HL-60/S4 treated with retinoic acid at 250 ng/mL for 4 days and 3 days (cell line): ENCODE data around the gene DPYD.

Experiments used
- in situ Hi-C: fragments of 300-500 bp; cut with MboI; formaldehyde crosslinking; loops from 2 replicates; pipeline ENCODE4 v1.7.0; 2022; ENCODE audit warnings: low sequenced_read_pairs

The DPYD gene

DNA sequence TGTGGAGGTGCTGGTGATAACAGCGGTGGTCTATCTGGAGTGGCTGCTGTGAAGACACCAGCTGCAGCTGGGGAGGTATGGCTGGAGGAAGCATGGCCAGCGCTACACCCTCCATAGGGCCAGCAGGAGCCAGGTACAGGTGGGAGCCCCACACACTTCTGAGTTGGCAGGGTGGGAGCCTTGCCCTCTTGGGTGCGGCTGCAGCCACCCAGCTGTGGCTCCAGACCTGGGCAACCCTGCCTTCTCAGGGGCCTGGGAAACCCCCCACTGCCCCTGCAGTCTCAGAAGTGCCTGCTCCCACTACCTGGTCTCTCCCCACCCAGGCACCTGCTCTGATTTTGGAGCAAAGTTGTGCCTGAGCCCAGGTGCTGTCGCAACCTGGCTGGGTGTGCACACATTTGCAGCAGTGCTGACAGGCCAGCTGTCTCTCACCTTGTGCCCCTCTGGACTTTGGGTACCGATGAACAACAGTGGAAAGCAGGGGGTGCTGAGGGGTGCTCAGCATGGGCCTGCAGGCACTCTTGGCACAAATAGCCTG lies 76.2 kb downstream of the DPYD start:
- in situ Hi-C loops, result no loop called here

DNA sequence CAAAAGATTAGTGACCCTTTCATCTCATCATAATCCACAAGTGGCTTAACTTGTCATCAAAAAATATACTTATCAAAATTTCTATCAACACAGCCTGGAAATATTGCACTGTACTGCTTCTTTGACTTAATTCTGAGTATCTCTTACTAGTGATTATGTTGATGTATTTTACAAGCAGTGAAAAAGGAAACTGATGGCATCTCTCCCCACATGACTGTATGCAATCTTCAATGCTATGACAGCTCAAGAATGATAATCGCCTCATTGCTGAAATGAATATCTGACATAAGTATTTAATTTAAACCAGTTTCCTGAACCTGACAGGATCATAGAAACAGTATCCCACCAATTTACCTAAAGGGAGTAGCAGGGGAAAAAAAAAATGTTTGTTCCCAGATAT lies 79.5 kb downstream of the DPYD start:
- in situ Hi-C loops, result no loop called here

DNA sequence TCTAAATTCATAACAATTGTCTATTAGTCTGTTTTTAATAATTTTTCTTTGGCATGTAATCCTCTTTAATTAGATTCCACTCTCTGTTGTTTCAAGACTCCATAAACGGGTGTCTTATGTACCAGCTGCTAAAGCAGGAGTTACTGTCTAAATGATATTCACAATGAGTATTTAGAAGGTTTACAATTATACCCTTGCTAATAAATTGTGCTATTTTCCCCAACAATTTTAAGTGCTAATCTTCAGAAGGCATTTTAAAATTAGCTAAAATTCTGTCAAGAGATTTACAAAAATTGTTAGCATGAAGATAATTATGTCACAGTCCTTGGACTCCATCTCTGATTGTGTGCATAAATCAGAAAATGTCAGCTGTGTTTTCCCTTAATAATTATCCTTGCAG lies 83.7 kb downstream of the DPYD start:
- in situ Hi-C loops, result no loop called here

DNA sequence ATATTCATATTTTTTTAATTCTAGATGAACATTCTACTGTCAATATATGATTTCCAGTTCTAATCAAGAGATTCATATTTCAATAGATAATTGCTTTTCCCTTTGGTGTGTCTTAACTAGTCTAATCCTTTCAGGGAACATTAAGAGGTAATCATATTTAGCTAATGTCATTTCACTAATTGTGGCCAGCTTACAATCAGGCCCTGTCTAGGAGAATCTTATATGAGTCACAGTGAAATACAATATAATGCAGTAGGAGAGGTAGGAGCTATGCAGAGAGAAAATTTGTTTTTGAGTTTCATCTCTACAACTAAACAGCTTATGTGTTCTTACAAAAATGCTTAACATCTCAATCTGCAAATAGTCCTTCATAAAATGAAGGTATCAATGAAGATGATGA lies 85.9 kb downstream of the DPYD start:
- in situ Hi-C loops, result no loop called here

GRCh38 chr1:97833881-97834280 lies 87.0 kb downstream of the DPYD start:
- in situ Hi-C loops, result no loop called here

- in situ Hi-C loops, result no loop called here
Measured at GRCh38 chr1:97832481-97832880, 88.4 kb downstream of the DPYD start.

GRCh38 chr1:97827887-97828286 lies 92.9 kb downstream of the DPYD start:
- in situ Hi-C loops, result no loop called here

DNA sequence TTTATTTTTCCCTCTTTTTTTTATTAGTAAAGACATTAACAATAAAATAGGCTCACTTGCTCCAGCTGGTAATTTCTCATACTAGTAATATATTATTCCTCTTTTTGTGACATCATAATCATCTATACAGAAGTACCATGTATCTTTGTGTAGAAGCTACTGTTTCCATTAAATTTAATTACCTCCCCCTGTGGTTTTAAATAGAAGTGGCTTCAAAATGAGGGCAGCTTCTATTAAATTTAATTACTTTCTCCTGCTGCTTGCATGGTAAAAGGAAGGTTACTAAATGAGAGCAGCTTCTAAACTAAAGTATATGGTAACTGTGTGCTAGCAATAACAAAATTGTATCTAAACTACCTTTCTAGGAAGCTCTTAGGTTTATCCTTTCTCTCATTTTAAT lies 94.0 kb downstream of the DPYD start:
- in situ Hi-C loops, result no loop called here

- in situ Hi-C loops, result no loop called here
Measured at GRCh38 chr1:97824624-97825023, 96.2 kb downstream of the DPYD start.

GRCh38 chr1:97824200-97824599 lies 96.6 kb downstream of the DPYD start:
- in situ Hi-C loops, result no loop called here

DNA sequence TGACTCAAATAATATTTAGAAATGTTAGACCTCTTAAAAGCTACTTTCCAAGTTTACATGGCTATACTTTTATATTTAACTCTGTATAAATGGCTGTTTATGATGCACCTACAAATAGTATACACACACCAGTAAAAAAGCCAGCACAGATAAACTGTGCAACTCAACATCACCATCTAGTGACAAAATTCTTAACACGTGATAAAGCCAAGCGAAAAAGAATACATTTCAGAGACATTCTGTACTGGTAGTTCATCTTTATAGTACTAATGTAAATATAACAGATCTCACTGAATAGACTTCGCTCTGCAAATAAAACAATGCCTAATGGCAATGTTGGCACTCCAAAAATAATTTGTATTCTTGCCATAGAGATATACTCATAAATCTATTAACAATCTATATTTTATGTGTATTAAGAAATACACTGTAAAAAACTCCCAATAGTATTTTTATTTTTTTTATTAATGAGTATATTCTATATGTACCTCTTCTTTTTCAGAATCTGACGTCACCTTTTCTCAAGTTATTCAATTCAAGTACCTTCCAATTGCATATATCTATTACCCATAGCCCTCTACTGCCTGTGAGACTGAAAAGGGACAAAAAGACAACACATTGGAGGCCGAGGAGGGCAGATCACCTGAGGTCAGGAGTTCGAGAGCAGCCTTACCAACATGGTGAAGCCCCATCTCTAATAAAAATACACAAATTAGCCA lies 100.2 kb downstream of the DPYD start:
- in situ Hi-C loops, result no loop called here

- in situ Hi-C loops, result no loop called here
Measured at GRCh38 chr1:97816927-97817326, 103.9 kb downstream of the DPYD start.

DNA sequence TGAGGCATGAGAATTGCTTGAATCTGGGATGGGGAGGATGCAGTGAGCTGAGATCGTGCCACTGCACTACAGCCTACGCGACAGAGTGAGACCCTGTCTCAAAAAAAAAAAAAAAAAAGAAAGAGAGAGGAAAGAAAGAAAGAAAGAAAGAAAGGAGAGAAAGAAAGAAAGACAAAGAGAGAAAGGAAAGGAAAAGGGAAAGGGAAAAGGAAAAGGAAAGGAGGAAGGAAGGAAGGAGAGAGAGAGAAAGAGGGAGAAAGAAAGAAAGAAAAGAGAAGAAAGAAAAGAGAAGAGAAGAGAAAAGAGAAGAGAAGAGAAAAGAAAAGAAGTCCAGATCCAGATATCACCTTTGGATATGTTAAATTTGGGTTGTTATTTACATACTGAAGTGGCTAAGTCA lies 106.0 kb downstream of the DPYD start:
- in situ Hi-C loops, result no loop called here

DNA sequence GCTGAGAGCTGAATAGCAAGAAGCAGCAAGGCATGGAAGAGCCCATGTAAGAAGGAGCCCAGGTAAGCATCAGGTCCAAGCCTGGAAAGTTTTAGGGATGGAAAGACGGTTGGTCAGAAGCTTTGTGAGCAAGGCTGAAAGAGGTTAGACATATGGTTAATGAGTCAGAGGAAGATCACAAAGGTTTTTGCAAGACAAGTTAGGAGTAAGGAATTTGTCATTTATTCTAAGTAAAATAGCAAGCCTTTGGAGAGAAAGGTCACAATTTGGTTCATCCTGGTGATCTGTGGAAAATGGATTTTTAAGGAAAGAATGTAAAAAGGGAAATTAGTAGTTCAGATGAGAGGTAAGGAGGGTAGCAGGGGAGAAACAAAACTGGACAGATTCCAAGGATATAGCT lies 106.7 kb downstream of the DPYD start:
- in situ Hi-C loops, result no loop called here

DNA sequence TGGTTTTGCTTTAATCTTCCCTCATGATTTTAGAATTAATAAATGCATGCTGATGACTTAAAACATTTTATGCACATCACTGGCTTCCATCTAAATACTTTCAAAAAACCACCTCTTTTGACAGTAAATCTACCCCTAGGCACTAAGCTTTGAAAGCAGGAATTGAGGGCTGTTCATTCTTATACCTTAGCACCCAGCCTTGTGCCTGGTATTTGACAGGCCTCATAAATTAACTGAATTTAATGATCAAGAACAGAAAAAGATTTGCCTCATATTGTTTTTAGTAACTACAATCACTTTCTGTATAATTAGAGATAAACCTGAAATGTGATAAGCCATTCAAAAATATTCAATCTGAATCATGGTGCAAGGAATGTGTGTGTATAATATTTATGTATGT lies 108.8 kb downstream of the DPYD start:
- in situ Hi-C loops, result no loop called here

DNA sequence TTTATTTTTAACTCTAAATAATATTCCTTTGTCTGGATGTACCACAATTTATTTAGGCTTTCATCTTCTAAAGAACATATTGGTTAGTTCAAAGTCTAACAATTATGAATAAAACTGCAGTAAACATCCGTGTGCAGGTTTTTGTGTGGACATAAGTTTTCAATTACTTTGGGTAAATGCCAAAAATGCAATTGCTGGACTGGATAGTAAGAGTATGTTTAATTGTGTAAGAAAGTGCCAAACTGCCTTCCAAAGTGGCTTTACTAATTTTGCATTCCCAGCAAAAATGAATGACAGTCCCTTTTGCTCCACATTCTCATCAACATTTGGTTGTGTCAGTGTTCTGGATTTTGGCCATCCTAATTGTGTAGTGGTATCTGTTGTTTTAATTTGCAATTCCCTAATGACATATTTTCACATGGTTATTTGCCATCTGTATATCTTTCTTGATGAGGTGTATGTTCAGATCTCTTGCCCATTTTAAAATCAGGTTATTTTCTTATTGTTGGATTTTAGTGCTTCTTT lies 113.8 kb downstream of the DPYD start:
- in situ Hi-C loops, result no loop called here

DNA sequence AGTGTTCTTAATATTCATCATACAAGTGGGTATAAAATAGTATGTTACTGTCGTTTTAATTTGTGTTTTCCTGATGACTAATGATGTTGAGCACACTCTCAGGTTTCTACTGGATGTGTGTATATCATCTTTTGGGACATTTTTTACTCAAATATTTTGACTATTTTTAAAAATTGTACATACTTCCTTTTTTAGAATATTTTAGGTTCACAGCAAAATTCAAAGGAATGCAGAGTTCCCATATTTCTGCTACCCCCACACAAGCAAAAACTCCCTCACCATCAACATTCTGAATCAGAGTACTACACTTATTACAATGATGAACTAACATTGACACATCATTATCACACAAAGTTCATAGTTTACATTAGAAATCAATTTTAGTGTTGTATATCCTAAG lies 114.5 kb downstream of the DPYD start:
- in situ Hi-C loops, result no loop called here

- in situ Hi-C loops, result no loop called here
Measured at GRCh38 chr1:97805093-97805492, 115.7 kb downstream of the DPYD start.

GRCh38 chr1:97803026-97803425 lies 117.8 kb downstream of the DPYD start:
- in situ Hi-C loops, result no loop called here

DNA sequence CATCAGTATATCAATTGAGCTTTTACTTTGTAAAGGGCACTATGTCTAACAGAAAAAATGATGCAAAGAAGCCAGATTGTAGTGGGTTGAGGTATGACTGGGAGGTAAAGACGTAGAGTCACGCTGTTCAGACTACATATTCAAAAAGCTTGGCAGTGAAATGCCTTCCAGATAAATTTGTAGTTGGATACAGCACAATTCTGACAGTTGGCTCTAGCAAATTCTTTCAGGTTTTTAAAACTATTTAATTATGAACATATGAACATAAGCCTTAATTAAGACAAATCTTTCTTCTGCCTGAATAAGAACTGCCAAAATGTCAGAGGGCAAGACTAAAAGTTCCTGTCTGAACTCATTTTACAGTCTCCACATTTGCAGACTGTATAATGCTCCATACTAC lies 118.8 kb downstream of the DPYD start:
- in situ Hi-C loops, result no loop called here

DNA sequence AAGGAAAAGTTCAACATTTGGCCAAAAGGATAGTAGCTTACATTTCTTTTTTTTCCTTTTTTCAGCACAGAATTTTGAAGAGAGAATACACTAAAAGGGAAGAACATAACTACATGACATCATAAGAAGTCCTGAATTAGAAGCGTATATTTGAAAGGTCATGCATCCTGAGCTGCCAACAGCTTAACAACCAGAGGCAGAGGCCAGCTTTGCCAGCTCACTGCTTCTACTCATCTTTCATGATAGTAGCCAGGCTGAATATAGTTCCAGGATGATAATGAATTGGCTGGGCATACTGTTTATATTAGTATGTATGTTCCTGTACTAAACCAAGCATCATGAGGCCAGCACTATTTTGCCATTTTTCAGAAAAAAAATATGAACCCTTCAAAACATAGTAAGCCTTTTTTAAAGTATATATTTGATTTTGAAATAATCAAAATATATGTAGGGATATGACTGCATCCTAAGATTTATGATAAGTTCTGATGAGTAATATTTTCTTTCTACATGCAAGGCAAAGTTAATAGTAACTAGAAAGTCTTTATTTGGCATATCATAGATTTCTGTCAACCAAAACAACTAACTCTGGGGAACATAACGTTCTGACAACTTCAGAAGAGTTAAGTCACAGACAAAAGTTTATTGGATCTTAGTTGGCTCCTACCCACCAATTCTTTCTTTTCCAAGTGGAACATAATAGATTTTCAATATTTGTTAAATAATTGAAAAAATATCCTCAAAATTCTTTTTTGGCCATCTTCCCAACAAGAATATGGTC lies 123.2 kb downstream of the DPYD start:
- in situ Hi-C loops, result no loop called here

- in situ Hi-C loops, result no loop called here
Measured at GRCh38 chr1:97796711-97797110, 124.1 kb downstream of the DPYD start.
